Stimulated activated CD8-positive, alpha-beta memory T cell treated with anti-CD3 and anti-CD28 coated beads, Interleukin-15, amount 100 ng/mL, for 4 hours (primary cell): ENCODE results near the gene ERICH2.

Source experiments
- DNase-seq, 2 donors: peaks; one replicate each; pipeline ENCODE4 v3.0.0-alpha.2; 2020; ENCODE audit warnings: low read depth in 2 of 2

The ERICH2 gene

DNA sequence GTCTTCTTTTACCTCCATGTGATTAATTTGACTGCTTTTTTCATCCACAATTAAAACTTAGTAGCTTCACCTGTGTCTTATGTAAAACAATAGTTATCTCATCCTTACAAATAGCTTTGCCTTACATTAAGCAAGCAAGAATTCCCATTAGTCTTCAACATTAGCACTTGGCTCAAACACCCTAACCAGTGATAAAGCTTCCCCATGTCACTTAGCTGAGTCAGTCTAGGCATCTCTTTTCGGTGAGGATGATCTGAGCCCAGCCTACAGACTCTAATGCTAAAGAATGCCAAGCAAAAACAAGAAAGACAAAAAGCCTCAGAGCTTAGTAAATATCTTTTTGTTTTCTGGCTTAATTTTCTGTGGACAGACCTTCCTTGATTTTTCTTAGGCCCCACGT is 72.6 kb downstream of the ERICH2 start:
- DNase-seq, result no peak

- no peak for DNase-seq
Observed at GRCh38 chr2:170843656-170844055, 73.5 kb downstream of the ERICH2 start.

GRCh38 chr2:170845343-170845742 is 75.2 kb downstream of the ERICH2 start:
- DNase-seq, result no peak

DNA sequence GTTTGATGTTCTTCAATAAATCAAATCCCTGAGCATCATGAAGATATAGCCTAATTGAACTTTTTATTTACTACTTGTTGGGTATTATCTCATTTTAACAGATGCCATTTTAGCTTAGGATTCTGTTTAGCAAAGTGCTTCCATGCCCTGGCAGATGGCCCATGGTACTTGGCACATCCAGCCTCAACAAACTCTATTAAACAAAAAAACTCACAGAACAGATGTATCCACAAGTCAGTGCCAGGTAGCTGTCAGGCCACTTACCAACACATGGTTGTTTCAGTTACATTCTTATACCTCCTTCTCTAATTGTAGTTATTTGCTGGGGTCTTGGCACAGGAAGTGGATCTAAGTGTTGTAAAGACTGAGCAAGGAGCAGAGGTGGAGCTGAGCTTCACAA is 76.1 kb downstream of the ERICH2 start:
- DNase-seq, result no peak

GRCh38 chr2:170847716-170848115 is 77.5 kb downstream of the ERICH2 start:
- DNase-seq, result no peak
